ENCODE measurements around the gene OTUD7B.

OTUD7B gene

DNA sequence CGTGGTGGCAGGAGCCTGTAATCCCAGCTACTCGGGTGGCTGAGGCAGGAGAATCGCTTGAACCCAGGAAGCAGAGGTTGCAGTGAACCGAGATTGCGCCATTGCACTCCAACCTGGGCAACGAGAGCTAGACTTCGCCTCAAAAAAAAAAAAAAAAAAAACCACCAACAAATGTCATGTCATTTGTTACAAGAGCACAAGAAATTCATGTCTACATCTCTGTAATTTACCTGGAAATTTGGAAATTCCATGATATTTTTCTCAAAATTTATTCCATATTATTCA, 40.5 kb upstream of the OTUD7B start:
- TF ChIP-seq PATZ1 (CRISPR knock-in tag; IDR thresholded peaks at IDR 0.05; ENCODE audit: borderline replicate concordance) (no peak), OSR1 (CRISPR knock-in tag; IDR thresholded peaks at IDR 0.05) (no peak), ZNF565 (CRISPR knock-in tag; conservative IDR thresholded peaks at IDR 0.05; ENCODE audit: low read depth) (no peak), BACH2 (CRISPR knock-in tag; IDR thresholded peaks at IDR 0.05; ENCODE audit: borderline replicate concordance) (no peak), TCF4 (CRISPR knock-in tag; IDR thresholded peaks at IDR 0.05; ENCODE audit: borderline replicate concordance) (no peak), CREB5 (CRISPR knock-in tag; IDR thresholded peaks at IDR 0.05; ENCODE audit: low read depth) (no peak), TOX (CRISPR knock-in tag; IDR thresholded peaks at IDR 0.05; ENCODE audit: borderline replicate concordance) (no peak), SNAI2 (CRISPR knock-in tag; IDR thresholded peaks at IDR 0.05) (no peak)
- TF ChIP-seq, protein P1, sequence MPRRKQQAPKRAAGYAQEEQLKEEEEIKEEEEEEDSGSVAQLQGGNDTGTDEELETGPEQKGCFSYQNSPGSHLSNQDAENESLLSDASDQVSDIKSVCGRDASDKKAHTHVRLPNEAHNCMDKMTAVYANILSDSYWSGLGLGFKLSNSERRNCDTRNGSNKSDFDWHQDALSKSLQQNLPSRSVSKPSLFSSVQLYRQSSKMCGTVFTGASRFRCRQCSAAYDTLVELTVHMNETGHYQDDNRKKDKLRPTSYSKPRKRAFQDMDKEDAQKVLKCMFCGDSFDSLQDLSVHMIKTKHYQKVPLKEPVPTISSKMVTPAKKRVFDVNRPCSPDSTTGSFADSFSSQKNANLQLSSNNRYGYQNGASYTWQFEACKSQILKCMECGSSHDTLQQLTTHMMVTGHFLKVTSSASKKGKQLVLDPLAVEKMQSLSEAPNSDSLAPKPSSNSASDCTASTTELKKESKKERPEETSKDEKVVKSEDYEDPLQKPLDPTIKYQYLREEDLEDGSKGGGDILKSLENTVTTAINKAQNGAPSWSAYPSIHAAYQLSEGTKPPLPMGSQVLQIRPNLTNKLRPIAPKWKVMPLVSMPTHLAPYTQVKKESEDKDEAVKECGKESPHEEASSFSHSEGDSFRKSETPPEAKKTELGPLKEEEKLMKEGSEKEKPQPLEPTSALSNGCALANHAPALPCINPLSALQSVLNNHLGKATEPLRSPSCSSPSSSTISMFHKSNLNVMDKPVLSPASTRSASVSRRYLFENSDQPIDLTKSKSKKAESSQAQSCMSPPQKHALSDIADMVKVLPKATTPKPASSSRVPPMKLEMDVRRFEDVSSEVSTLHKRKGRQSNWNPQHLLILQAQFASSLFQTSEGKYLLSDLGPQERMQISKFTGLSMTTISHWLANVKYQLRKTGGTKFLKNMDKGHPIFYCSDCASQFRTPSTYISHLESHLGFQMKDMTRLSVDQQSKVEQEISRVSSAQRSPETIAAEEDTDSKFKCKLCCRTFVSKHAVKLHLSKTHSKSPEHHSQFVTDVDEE (CRISPR knock-in tag; IDR thresholded peaks at IDR 0.05), result no peak
- TF ChIP-seq, protein P2, sequence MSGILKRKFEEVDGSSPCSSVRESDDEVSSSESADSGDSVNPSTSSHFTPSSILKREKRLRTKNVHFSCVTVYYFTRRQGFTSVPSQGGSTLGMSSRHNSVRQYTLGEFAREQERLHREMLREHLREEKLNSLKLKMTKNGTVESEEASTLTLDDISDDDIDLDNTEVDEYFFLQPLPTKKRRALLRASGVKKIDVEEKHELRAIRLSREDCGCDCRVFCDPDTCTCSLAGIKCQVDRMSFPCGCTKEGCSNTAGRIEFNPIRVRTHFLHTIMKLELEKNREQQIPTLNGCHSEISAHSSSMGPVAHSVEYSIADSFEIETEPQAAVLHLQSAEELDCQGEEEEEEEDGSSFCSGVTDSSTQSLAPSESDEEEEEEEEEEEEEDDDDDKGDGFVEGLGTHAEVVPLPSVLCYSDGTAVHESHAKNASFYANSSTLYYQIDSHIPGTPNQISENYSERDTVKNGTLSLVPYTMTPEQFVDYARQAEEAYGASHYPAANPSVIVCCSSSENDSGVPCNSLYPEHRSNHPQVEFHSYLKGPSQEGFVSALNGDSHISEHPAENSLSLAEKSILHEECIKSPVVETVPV (CRISPR knock-in tag; IDR thresholded peaks at IDR 0.05), result no peak
- no peak; the same call in 1 of the 3 replicates for ATAC-seq

DNA sequence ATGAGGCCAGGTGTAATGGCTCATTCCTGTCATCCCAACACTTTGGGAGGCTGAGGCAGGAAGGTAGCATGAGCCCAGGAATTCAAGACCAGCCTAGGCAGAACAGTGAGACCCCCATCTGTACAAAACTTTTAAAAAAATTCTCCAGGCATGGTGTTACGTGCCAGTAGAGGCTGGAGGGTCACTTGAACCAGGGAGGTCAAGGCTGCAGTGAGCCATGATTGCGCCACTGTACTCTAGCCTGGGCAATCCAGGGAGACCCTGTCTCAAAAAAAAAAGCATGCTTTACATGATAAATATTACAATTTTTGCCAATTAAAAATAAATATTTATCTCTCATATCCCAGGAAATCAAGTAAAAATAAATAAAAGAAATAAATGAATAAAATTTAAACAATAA, 39.4 kb upstream of the OTUD7B start:
- TF ChIP-seq, protein P1 (CRISPR knock-in tag; IDR thresholded peaks at IDR 0.05), result no peak
- TF ChIP-seq TOX (CRISPR knock-in tag; IDR thresholded peaks at IDR 0.05; ENCODE audit: borderline replicate concordance), result no peak
- ATAC-seq, result no peak

- TF ChIP-seq, protein P3, sequence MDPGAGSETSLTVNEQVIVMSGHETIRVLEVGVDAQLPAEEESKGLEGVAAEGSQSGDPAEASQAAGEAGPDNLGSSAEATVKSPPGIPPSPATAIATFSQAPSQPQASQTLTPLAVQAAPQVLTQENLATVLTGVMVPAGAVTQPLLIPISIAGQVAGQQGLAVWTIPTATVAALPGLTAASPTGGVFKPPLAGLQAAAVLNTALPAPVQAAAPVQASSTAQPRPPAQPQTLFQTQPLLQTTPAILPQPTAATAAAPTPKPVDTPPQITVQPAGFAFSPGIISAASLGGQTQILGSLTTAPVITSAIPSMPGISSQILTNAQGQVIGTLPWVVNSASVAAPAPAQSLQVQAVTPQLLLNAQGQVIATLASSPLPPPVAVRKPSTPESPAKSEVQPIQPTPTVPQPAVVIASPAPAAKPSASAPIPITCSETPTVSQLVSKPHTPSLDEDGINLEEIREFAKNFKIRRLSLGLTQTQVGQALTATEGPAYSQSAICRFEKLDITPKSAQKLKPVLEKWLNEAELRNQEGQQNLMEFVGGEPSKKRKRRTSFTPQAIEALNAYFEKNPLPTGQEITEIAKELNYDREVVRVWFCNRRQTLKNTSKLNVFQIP (CRISPR knock-in tag; IDR thresholded peaks at IDR 0.05; ENCODE audit: borderline replicate concordance, low read depth), result no peak
- TF ChIP-seq, protein P2 (CRISPR knock-in tag; IDR thresholded peaks at IDR 0.05), result no peak
- TF ChIP-seq OSR1 (CRISPR knock-in tag; IDR thresholded peaks at IDR 0.05), result no peak
- TF ChIP-seq ESRRG (CRISPR knock-in tag; IDR thresholded peaks at IDR 0.05), result no peak
- TF ChIP-seq TOX (CRISPR knock-in tag; IDR thresholded peaks at IDR 0.05; ENCODE audit: borderline replicate concordance), result no peak
- no peak for TF ChIP-seq SNAI2 (CRISPR knock-in tag; IDR thresholded peaks at IDR 0.05)
- TF ChIP-seq, protein P1 (CRISPR knock-in tag; IDR thresholded peaks at IDR 0.05), result no peak
- no peak for ATAC-seq
Measured at GRCh38 chr1:150034336-150034735, 23.8 kb upstream of the OTUD7B start.
